Astrocyte of the spinal cord (primary cell): ENCODE measurements around the gene RNF38.
"Not testable (repeated sequence)": the region's sequence is repeated elsewhere in the genome, so short reads cannot be mapped to it uniquely, and the experiment has no call there.

Source experiments
- DNase-seq: peaks from one replicate; pipeline ENCODE4 v3.0.0; 2011; ENCODE audit warnings: low read depth, low spot score
- H3K4me3 ChIP-seq: 2 replicates; pipeline ENCODE4 v1.5.1; 2011; ENCODE audit warnings: low read depth, mild to moderate bottlenecking, low read length, moderate library complexity
- CTCF ChIP-seq: IDR thresholded peaks from 2 replicates; pipeline ENCODE4 v1.5.1; 2012; ENCODE audit warnings: low read depth, mild to moderate bottlenecking, low read length, inconsistent platforms
- in situ Hi-C: cut with HindIII; loops from 2 replicates; pipeline ENCODE4 v1.10.0; 2017; ENCODE audit warnings: low sequenced_read_pairs

The RNF38 gene

GRCh38 chr9:36396985-36397384, 3.1 kb downstream of the RNF38 start:
- in situ Hi-C loops, result no loop called here
- no peak for DNase-seq
- TF ChIP-seq CTCF, result no peak
- H3K4me3 ChIP-seq, result no peak overlapping the region

DNA sequence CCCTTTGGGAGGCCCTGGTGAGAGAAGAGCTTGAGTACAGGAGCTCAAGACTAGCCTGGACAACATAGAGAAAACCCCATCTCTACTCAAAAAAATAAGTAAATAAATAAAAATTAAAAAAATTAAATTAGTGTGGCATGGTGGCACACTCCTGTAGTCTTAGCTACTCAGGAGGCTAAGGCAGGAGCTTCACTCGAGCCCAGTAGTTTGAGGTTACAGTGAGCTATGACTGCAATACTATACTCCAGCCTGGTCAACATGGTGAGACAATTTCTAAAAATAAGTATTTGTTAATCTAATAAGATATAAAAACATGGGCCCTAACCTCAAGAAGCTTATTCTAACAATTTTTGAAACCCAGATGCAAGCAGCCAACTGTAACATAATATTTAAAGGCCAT, 7.6 kb downstream of the RNF38 start:
- TF ChIP-seq CTCF, result no peak
- no peak overlapping the region for H3K4me3 ChIP-seq
- DNase-seq, result peak; percentile 21
- in situ Hi-C loops, result no loop called here

GRCh38 chr9:36389590-36389989, 10.5 kb downstream of the RNF38 start:
- TF ChIP-seq CTCF, result no peak
- H3K4me3 ChIP-seq, result no peak overlapping the region
- no peak for DNase-seq
- in situ Hi-C loops, result no loop called here

GRCh38 chr9:36386396-36386965, 13.6 kb downstream of the RNF38 start:
- in situ Hi-C loops, result not testable (repeated sequence)

GRCh38 chr9:36382484-36382883, 17.6 kb downstream of the RNF38 start:
- no peak overlapping the region for H3K4me3 ChIP-seq
- TF ChIP-seq CTCF, result no peak
- in situ Hi-C loops, result no loop called here
- no peak for DNase-seq

More at GRCh38 chr9:36386396-36386965, 13.6 kb downstream of the RNF38 start:
- not testable (repeated sequence) for DNase-seq, H3K4me3 ChIP-seq

DNA sequence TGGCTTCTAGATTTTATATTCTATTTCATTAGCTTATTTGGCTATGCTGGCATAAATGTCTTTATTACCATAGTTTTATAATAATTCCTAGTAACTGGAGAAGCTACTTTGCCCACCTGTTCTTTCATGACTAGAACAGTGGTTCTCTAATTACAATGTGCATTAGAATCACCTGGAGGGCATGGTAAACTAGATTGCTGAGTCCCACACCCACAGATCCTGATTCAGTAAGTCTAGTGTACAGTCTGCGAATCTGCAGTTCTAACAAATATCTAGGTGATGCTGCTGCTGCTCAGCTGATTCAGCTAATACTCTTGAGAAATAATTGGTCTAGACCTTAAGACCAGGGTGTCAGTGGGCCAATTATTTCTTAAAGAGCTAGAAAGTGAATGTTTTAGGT, 35.5 kb downstream of the RNF38 start:
- TF ChIP-seq CTCF, result no peak
- in situ Hi-C loops, result no loop called here

DNA sequence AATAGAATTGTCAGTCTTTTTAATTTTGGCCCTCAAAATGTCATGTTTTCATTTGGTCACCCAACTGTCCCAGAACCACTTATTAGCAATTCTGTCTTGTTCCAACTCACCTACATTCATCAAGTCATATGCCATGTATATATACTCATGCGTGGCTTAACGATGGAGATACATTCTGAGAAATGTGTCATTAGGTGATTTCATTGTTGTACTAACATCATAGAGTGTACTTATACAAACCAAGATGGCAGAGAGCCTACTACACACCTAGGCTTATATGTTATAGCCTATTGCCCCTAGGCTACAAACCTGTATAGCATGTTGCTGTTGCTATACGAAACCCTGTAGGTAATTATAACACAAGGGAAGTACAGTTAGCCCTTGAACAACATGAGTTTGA, 36.6 kb downstream of the RNF38 start:
- in situ Hi-C loops, result no loop called here
- no peak for DNase-seq
- H3K4me3 ChIP-seq, result no peak overlapping the region
- TF ChIP-seq CTCF, result no peak

More for the DNA sequence above, 35.5 kb downstream of the RNF38 start:
- no peak for DNase-seq
- no peak overlapping the region for H3K4me3 ChIP-seq
